CD1c-positive myeloid dendritic cell (primary cell): ENCODE data around the gene PCED1B.
"Not testable (repeated sequence)": the region's sequence is repeated elsewhere in the genome, so short reads cannot be mapped to it uniquely, and the experiment has no call there.

ENCODE experiments used
- DNase-seq: peaks from one replicate; pipeline ENCODE4 v3.0.0-alpha.2; 2016; ENCODE audit errors: extremely low spot score

The PCED1B gene

DNA sequence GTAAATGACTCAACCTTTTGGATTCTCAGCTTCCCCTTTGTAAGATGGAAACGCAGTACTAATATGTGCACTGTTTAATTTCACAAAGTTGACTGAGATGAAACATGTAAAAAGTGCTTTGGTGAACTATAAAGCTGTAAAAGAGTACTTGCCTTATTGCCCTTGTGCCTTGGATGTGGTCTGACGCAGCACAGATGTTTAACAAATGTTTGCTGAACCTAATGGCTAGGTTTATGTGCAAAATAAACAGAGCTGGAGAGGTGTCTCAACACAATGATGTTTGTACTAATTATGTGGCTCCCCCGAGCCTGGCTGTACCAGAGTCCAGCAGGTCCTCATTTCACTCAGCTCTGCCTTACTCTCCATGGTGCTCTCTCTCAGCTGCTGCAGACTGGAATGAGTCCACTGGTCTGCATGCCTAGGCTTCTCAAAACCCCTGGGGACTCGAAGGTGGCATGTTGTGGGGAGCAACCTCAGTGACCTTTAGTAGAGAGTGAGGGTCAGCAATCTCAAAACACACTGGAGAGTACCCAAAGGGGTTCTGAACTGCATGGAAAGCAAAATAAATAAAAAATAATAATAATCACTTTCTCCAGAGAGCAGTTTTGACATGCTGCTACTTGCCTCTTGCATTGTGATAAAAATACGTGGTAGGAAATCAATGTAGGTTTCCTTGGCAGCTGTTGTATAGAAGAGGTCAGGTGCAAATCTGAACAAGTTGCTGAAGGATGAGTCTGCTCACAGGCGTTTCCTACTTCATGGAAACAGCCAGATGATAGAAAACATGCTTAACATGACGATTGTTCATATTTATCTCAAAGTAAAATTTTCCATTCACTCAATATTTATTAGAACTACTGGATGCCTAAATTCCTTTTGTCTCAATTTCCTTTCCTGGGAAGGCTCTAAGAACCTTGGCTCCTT, 8.9 kb downstream of the PCED1B start:
- DNase-seq: no peak

DNA sequence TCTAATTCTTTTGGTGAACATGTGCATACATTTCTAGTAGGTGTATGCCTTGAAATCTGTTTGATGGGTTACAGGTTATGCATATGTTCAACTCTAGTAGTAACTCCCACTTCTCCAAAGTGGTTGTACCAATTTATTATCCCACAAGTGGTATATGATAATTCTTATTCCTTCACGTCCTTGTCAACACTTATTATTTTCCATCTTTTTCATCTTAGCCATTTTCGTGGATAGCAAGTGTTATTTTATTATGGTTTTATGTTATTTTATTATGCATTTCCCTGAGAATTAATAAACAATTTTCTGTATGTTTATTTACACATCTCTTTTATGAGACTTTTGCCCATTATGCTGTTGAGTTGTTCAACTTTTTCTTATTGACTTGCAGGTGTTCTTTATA, 11.6 kb downstream of the PCED1B start:
- DNase-seq: no peak

GRCh38 chr12:47094804-47095203, 15.4 kb downstream of the PCED1B start:
- DNase-seq: no peak

GRCh38 chr12:47095446-47096236, 16.2 kb downstream of the PCED1B start:
- no peak for DNase-seq

DNA sequence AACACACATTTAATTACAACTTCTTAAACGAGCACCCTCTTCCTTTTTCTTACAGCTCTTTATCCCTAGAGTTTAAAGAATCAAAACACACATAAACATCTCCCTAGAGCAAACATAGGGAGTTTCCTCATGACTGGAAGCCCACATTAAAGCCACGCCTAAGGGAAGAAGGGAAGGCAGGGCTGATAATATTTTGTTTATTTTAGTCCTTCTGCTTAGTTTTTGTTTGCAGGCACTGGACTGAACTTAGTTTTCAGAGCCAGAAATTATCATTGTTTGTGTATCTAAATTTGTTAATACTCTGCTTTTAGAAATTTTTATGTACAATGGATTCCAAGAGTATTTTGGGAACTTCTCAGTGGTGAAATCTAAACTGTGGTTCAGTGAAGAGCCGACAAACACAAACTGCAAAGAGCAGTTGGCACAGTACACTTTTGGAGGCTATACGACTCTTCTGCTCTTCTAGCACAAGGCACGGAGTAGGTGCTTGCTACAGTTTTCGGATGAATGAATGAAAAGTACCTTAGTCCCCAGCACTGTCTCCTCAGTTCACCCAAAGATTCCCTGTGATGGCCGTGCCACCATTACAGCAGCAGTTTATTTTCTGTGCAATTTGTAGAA, 18.0 kb downstream of the PCED1B start:
- DNase-seq: no peak

DNA sequence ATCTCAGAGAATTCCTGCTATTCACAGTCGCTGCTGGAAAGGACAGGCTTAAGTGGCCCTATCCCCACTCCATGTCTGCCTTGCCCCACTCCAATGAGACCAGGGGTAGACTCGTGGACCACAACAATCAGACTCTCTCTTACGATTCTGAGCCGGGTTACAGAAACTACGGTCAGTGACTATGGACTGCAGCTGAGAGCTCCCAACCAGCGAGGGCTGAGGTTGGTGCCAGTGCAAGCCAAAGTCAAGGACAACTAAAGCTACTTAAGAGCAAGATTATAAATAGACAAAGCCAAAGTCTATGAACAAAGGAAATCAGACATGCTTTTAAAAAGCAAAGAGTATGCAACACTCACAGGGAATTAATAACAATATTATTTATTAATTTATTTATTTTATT, 18.7 kb downstream of the PCED1B start:
- DNase-seq: no peak

DNA sequence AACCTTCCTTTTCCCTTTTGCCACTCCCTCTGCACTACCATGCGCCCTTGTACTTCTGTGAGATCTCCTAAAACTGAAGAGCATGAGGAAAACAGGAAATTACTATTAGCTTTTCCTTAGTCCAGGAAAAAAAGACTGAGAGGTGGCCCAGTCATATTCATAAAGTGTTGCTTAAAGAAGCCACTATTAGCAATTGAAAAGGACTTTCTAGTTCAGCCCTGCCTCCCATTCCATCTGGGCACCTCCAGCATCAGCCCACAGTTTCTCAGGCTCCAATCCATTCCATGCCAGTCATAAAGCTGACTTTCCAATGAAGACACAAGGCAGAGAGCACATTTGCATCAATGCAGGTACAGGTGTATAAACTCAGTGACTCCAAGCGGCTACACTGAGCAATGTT, 20.2 kb downstream of the PCED1B start:
- DNase-seq: no peak

DNA sequence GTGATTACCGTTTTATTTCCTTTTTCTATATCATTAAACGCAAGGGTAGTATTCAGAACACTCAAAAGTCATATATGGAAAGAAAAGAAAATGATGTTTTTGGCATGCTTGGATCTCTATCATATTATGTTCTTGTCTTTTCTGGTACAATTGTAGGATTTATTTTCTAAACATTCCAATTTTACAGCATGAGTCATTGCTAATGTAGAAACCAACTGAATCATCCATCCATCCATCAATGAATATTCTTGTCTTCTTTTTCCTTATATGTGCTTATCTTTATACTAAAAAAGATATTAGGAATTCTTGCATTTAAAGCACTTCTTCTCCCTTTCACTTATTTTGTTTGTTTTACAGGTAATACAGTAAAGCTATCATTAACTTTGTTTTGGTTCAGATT, 20.7 kb downstream of the PCED1B start:
- DNase-seq: no peak

GRCh38 chr12:47102406-47102805, 23.0 kb downstream of the PCED1B start:
- DNase-seq: no peak

DNA sequence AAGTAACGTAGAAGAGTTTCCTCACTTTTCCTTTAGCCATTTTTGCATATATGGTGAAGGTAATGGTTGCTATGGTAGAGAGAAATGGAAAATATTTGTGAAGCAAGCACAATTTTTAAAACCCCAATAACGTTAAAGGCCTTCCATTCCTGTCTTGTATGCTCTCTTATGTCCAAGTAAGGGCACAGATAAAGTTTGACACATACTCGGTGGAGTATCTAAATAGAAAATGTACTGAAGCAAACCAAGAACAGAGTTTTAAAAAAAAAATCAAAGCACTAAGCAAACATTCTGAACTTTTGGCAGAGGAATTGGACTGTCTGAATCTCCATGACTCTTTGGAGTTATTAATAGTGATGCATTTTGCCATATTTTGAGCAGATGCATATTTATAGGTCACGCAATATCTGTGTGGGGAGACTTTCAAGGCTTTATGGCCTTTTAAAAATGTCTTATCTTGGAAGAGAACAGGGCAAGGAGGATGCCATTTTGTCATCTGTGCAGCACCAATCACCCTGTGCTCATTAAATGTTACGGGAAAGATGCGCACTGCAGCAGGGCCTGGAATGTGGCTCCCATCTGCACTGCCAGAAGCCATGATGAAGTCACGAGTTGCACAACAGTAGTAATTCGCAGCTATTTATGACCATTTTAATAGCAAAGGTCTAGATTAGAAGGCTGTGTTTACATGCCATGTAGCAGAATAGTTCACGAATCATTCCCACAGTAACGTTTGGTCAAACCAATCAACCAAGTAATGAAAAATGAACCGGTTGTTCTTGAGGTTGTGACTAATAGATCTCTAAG, 23.6 kb downstream of the PCED1B start:
- no peak for DNase-seq

DNA sequence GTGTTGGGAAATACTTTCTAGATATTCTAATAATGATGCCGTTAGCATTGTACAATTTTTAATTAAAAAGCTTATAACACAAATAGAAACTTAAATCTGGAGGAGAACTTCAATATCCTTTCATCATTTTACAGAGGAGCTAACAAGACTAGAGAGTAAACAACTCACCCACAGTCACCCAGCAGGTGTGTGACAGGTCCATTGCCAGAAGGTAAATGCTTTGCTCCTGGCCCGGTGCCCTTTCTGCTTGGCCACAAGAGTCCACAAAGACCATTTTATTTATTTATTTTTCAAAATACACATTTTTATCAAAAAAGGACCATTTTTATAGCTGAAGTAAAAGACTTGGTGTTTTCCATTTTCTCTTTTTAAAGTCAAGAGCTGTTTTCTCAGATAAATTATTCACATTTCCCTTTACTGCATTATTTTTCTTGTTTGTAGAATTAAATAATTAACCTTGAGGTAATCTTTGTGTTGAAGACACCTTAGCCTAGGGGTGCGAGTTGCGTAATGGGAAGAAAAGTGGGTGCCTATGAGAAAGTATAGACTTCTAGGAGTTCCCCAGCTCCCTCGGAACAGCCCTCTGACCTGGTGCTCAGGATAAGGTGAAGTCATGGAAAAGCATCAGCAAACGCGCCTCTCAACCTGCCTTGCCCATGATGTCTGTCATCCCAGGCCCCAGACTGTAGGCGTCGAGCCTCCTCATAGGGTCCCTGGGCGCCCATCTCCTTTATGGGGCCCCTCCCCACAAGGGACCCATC, 26.7 kb downstream of the PCED1B start:
- DNase-seq: no peak

DNA sequence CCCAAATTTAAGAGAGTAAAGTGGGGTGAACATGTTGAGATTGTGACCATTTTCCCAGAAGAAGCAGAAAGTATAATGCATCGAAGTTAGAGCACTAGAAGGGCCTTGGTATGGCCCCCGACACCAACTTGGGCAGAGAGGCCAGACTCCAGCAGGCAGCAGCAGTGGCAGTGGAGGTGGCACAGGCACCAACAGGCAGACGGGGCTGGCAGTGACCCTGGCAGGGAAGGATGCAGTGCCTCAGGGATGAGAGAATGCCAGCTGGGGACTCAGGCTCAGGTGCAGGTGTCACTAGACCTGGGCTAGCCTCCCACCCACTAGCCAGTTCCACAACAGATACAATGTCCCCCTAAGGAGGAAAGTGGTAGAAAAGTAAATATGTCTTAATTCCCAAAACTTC, 28.0 kb downstream of the PCED1B start:
- DNase-seq: no peak

DNA sequence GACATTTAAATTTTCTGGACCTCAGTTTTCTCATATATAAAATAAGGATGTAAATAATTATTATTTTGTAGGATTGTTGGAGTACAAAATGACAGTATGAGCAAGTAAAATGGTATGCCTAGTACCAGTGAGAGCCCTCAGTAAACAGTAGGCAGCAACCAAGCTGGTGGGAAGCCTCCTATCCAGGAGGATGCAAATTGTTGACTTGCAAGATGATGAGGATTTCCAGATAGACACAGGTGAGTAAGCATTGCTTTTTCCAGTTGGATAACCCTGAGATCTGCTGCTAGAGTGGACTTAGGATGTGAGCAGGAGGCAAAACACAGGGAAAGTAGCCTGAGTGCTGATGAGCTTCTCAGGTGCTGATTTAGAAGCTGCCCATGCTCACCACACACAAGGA, 28.5 kb downstream of the PCED1B start:
- no peak for DNase-seq

GRCh38 chr12:47110011-47110541, 30.7 kb downstream of the PCED1B start:
- no peak for DNase-seq

- no peak for DNase-seq
Observed at GRCh38 chr12:47110718-47111391, 31.4 kb downstream of the PCED1B start.

- no peak for DNase-seq
Observed at GRCh38 chr12:47111392-47111778, 32.0 kb downstream of the PCED1B start.

GRCh38 chr12:47111854-47112253, 32.4 kb downstream of the PCED1B start:
- DNase-seq: no peak

- no peak for DNase-seq
Observed at GRCh38 chr12:47112679-47113078, 33.3 kb downstream of the PCED1B start.

GRCh38 chr12:47114481-47114892, 35.1 kb downstream of the PCED1B start:
- no peak for DNase-seq

GRCh38 chr12:47117305-47117704, 37.9 kb downstream of the PCED1B start:
- DNase-seq: not testable (repeated sequence)
